ENCODE data around the gene TUBB.

DNA sequence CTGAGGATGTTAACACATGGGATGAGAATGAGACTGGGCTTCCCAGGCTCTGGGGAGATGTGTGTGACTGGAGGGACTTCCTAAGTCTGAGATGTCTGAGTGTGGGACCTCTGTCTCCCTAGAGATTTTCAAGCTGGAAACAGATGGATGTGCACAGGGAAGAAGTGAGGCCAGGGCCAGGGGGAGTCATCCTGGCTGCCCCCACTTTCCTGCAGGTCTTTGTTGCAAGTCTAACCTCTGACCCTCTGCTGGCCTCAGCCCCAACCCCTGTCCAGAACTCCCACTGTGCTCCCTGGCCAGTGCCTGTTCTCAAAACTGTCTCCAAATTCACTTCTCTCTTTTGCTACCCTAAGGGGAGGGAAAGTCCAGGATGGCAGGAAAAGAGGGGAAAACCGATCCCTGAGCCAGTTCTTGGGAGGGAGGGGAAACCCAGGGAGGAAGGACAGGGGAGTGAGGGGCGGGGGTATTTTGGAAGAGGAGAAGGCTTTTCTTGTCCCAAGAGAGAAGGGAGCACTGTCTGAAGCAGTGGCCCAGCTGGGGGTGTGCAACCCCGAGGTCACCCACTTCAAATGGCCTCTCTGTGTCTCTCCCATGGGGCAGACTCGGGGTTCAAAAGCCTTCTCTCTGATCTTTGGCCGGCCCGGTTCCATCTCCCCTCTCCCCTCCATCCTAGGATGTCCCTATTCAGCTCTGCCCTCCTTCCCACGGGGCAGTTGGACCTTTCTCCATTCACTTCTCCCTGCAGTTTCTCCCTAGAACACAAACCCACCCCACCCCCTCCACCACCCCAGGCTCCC is 36.8 kb upstream of the TUBB start:
- TF ChIP-seq, protein P1, sequence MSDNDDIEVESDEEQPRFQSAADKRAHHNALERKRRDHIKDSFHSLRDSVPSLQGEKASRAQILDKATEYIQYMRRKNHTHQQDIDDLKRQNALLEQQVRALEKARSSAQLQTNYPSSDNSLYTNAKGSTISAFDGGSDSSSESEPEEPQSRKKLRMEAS (IDR thresholded peaks at IDR 0.05) = no peak
- TF ChIP-seq, protein P2, sequence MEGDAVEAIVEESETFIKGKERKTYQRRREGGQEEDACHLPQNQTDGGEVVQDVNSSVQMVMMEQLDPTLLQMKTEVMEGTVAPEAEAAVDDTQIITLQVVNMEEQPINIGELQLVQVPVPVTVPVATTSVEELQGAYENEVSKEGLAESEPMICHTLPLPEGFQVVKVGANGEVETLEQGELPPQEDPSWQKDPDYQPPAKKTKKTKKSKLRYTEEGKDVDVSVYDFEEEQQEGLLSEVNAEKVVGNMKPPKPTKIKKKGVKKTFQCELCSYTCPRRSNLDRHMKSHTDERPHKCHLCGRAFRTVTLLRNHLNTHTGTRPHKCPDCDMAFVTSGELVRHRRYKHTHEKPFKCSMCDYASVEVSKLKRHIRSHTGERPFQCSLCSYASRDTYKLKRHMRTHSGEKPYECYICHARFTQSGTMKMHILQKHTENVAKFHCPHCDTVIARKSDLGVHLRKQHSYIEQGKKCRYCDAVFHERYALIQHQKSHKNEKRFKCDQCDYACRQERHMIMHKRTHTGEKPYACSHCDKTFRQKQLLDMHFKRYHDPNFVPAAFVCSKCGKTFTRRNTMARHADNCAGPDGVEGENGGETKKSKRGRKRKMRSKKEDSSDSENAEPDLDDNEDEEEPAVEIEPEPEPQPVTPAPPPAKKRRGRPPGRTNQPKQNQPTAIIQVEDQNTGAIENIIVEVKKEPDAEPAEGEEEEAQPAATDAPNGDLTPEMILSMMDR (IDR thresholded peaks at IDR 0.05) = no peak
- TF ChIP-seq EP300 (IDR thresholded peaks at IDR 0.05) (no peak), CEBPB (IDR thresholded peaks at IDR 0.05) (no peak), MYC (IDR thresholded peaks at IDR 0.05; ENCODE audit: borderline replicate concordance, low read length) (no peak), SMC3 (IDR thresholded peaks at IDR 0.05) (no peak), POLR2A (IDR thresholded peaks at IDR 0.05; ENCODE audit: low read length) (no peak), JUN (IDR thresholded peaks at IDR 0.05) (no peak)
- TF ChIP-seq, protein P3, sequence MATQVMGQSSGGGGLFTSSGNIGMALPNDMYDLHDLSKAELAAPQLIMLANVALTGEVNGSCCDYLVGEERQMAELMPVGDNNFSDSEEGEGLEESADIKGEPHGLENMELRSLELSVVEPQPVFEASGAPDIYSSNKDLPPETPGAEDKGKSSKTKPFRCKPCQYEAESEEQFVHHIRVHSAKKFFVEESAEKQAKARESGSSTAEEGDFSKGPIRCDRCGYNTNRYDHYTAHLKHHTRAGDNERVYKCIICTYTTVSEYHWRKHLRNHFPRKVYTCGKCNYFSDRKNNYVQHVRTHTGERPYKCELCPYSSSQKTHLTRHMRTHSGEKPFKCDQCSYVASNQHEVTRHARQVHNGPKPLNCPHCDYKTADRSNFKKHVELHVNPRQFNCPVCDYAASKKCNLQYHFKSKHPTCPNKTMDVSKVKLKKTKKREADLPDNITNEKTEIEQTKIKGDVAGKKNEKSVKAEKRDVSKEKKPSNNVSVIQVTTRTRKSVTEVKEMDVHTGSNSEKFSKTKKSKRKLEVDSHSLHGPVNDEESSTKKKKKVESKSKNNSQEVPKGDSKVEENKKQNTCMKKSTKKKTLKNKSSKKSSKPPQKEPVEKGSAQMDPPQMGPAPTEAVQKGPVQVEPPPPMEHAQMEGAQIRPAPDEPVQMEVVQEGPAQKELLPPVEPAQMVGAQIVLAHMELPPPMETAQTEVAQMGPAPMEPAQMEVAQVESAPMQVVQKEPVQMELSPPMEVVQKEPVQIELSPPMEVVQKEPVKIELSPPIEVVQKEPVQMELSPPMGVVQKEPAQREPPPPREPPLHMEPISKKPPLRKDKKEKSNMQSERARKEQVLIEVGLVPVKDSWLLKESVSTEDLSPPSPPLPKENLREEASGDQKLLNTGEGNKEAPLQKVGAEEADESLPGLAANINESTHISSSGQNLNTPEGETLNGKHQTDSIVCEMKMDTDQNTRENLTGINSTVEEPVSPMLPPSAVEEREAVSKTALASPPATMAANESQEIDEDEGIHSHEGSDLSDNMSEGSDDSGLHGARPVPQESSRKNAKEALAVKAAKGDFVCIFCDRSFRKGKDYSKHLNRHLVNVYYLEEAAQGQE (IDR thresholded peaks at IDR 0.05) = no peak
- TF ChIP-seq, protein P4, sequence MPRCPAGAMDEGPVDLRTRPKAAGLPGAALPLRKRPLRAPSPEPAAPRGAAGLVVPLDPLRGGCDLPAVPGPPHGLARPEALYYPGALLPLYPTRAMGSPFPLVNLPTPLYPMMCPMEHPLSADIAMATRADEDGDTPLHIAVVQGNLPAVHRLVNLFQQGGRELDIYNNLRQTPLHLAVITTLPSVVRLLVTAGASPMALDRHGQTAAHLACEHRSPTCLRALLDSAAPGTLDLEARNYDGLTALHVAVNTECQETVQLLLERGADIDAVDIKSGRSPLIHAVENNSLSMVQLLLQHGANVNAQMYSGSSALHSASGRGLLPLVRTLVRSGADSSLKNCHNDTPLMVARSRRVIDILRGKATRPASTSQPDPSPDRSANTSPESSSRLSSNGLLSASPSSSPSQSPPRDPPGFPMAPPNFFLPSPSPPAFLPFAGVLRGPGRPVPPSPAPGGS (IDR thresholded peaks at IDR 0.05) = no peak
- TF ChIP-seq, protein P5, sequence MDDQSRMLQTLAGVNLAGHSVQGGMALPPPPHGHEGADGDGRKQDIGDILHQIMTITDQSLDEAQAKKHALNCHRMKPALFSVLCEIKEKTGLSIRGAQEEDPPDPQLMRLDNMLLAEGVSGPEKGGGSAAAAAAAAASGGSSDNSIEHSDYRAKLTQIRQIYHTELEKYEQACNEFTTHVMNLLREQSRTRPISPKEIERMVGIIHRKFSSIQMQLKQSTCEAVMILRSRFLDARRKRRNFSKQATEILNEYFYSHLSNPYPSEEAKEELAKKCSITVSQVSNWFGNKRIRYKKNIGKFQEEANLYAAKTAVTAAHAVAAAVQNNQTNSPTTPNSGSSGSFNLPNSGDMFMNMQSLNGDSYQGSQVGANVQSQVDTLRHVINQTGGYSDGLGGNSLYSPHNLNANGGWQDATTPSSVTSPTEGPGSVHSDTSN (IDR thresholded peaks at IDR 0.05) = no peak

All from A549 (cell line).